GM13977 (cell line): ENCODE data around the gene RAB32.

Source experiments
- DNase-seq: peaks from one replicate; pipeline ENCODE4 v3.0.0; 2012; ENCODE audit warnings: low spot score
- in situ Hi-C: fragments of 300-500 bp; cut with MboI; formaldehyde crosslinking; loops from one replicate; pipeline ENCODE4 v1.12.0; 2022; ENCODE audit warnings: low sequenced_read_pairs, low pct_unique_long_range_greater_than_20kb, mixed read lengths, inconsistent platforms; ENCODE audit not compliant: unreplicated experiment
- TF ChIP-seq, protein P1 (sequence below): IDR thresholded peaks from 2 replicates; pipeline ENCODE4 v1.5.1; 2012; ENCODE audit warnings: mild to moderate bottlenecking, control low read depth; ENCODE audit not compliant: insufficient read depth; ENCODE audit errors: extremely low read depth, missing control alignments

Gene RAB32

GRCh38 chr6:146574211-146574610 is 30.6 kb downstream of the RAB32 start:
- TF ChIP-seq, protein P1, sequence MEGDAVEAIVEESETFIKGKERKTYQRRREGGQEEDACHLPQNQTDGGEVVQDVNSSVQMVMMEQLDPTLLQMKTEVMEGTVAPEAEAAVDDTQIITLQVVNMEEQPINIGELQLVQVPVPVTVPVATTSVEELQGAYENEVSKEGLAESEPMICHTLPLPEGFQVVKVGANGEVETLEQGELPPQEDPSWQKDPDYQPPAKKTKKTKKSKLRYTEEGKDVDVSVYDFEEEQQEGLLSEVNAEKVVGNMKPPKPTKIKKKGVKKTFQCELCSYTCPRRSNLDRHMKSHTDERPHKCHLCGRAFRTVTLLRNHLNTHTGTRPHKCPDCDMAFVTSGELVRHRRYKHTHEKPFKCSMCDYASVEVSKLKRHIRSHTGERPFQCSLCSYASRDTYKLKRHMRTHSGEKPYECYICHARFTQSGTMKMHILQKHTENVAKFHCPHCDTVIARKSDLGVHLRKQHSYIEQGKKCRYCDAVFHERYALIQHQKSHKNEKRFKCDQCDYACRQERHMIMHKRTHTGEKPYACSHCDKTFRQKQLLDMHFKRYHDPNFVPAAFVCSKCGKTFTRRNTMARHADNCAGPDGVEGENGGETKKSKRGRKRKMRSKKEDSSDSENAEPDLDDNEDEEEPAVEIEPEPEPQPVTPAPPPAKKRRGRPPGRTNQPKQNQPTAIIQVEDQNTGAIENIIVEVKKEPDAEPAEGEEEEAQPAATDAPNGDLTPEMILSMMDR, result no peak
- in situ Hi-C loops, result no loop called here
- no peak for DNase-seq

- in situ Hi-C loops, result no loop called here
- TF ChIP-seq, protein P1, result no peak
- DNase-seq, result no peak
These were observed 34.4 kb downstream of the RAB32 start for GRCh38 chr6:146578054-146578453.

GRCh38 chr6:146581968-146582367 is 38.3 kb downstream of the RAB32 start:
- no peak for DNase-seq
- in situ Hi-C loops, result no loop called here
- TF ChIP-seq, protein P1, result no peak

- TF ChIP-seq, protein P1, result no peak
- in situ Hi-C loops, result no loop called here
- no peak for DNase-seq
These were observed 39.2 kb downstream of the RAB32 start for GRCh38 chr6:146582857-146583256.

DNA sequence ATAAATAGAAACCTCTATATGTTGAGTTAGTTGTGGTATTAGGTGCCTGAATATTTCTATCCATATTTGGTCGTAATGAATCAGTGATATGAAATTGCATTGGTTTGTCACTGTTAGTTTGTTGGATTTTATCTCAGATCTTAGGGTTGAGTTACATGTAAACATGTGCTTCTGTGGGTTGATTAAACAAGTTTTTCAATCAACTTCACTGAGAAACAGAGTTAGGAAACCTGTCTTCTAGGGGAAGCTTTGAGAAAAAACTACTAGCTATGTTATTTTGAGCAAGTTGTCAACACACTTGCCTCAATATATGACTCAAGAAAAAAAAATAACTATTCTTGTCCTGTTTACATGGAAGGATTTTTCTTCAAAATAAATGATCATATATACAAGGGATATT is 40.3 kb downstream of the RAB32 start:
- in situ Hi-C loops, result no loop called here
- DNase-seq, result no peak
- TF ChIP-seq, protein P1, result no peak

DNA sequence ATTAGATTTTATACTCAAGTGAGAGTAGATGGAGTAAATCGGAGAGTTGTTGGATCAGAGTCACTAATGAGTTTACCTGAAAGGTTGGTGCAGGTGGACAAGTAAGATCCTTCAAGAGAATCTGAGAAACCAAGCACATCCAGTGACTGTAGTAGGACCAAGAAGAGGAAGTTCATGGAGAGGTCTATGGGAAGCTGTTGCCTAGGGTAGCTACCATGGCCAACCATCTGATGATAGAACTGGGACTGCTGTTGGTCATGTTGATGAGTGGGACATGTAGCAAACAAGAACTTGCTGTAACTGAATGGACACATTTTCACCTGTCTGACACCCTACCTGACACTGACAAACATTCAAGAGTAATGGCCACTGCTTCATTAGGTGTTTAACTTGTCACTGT is 43.8 kb downstream of the RAB32 start:
- in situ Hi-C loops, result no loop called here
- TF ChIP-seq, protein P1, result no peak
- no peak for DNase-seq

- TF ChIP-seq, protein P1, result no peak
- no peak for DNase-seq
- in situ Hi-C loops, result no loop called here
These were observed 46.9 kb downstream of the RAB32 start for GRCh38 chr6:146590492-146590891.
